SK-N-SH (cell line): Measurements from ENCODE around the gene GNB5. TPM values are rescaled to one million over a fixed set of nuclear protein-coding genes. Genes with fewer than 3 reads are reported as not detected.

ENCODE experiments used
- CTCF ChIA-PET: fragments of 300-600, 350-600 bp; formaldehyde crosslinking; extraction: SDS; loops from one replicate; lab custom pipeline; 2021; lab: Yijun Ruan, JAX
- POLR2A ChIA-PET: fragments of 350-600 bp; sonication (Branson Sonifier 250); formaldehyde crosslinking; extraction: SDS; loops from one replicate; lab custom pipeline; 2020; ENCODE audit warnings: antibody characterized with exemption, inconsistent platforms; lab: Yijun Ruan, JAX
- DNase-seq: peaks from one replicate; pipeline ENCODE4 v3.0.0; 2012
- H2AFZ ChIP-seq: fragments of 200-600 bp; sonication (generic); 2 replicates; pipeline ENCODE4 v1.8.1; 2016; ENCODE audit warnings: antibody characterized with exemption, mild to moderate bottlenecking, low read depth
- H3F3A ChIP-seq: fragments of 200-600 bp; sonication (generic); replicated peaks from 2 replicates; pipeline ENCODE3; 2016; ENCODE audit warnings: antibody characterized with exemption, mild to moderate bottlenecking; ENCODE audit not compliant: insufficient read depth
- H3K27ac ChIP-seq, 2 experiments: fragments of 200-500 bp in 1 of 2; fragments of 200-600 bp in 1 of 2; sonication (Bioruptor generic) in 1 of 2; sonication (generic), shearing (Covaris generic) in 1 of 2; 2 replicates each; pipeline versions ENCODE4 v1.5.1 to v1.6.1; 2014 to 2016; ENCODE audit warnings: low read depth in 2 of 2, inconsistent platforms in 1 of 2, low read length in 1 of 2, mild to moderate bottlenecking in 1 of 2, mixed read lengths in 1 of 2
- H3K27me3 ChIP-seq: fragments of 200-600 bp; sonication (generic), shearing (Covaris generic); 2 replicates; pipeline ENCODE4 v1.6.1; 2016; ENCODE audit warnings: mixed run types; ENCODE audit not compliant: insufficient read depth
- H3K36me3 ChIP-seq, 2 experiments: fragments of 200-500 bp in 1 of 2; fragments of 200-600 bp in 1 of 2; sonication (Bioruptor generic) in 1 of 2; sonication (generic) in 1 of 2; replicated peaks in 1 of 2; 2 replicates each; pipeline versions ENCODE3 to v1.5.1; 2014 to 2016; ENCODE audit warnings: low read length in 1 of 2, mild to moderate bottlenecking in 1 of 2; ENCODE audit not compliant: insufficient read depth in 2 of 2, control insufficient read depth in 1 of 2
- H3K4me1 ChIP-seq, 2 experiments: fragments of 200-500 bp in 1 of 2; fragments of 200-600 bp in 1 of 2; sonication (Bioruptor generic) in 1 of 2; sonication (generic), shearing (Covaris generic) in 1 of 2; 2 replicates each; pipeline versions ENCODE4 v1.5.1 to v1.6.1; 2014 to 2016; ENCODE audit warnings: low read depth in 1 of 2, low read length in 1 of 2, mixed run types in 1 of 2; ENCODE audit not compliant: insufficient read depth in 2 of 2, control insufficient read depth in 1 of 2
- H3K4me2 ChIP-seq: fragments of 200-600 bp; sonication (generic), shearing (Covaris generic); 2 replicates; pipeline ENCODE4 v1.6.1; 2017; ENCODE audit warnings: mixed run types
- H3K4me3 ChIP-seq, 2 experiments: fragments of 200-500 bp in 1 of 2; fragments of 200-600 bp in 1 of 2; sonication (Bioruptor generic) in 1 of 2; sonication (generic), shearing (Covaris generic) in 1 of 2; 2 replicates each; pipeline versions ENCODE4 v1.5.1 to v1.8.1; 2014 to 2016; ENCODE audit warnings: low read depth in 2 of 2, inconsistent platforms in 1 of 2, low read length in 1 of 2, mild to moderate bottlenecking in 1 of 2, mixed read lengths in 1 of 2, moderate library complexity in 1 of 2
- H3K79me2 ChIP-seq: fragments of 200-600 bp; sonication (generic); 2 replicates; pipeline ENCODE4 v1.8.1; 2017; ENCODE audit warnings: mild to moderate bottlenecking; ENCODE audit not compliant: insufficient read depth
- H3K9ac ChIP-seq: fragments of 200-600 bp; sonication (generic); 2 replicates; pipeline ENCODE4 v1.6.1; 2017; ENCODE audit warnings: mixed run types
- H3K9me2 ChIP-seq: fragments of 200-600 bp; sonication (generic); 2 replicates; pipeline ENCODE4 v1.6.1; 2017; ENCODE audit warnings: mixed run types
- H3K9me3 ChIP-seq: fragments of 200-600 bp; sonication (generic); 2 replicates; pipeline ENCODE4 v1.6.1; 2017; ENCODE audit warnings: mixed run types, mild to moderate bottlenecking, moderate library complexity
- H4K20me1 ChIP-seq: fragments of 200-600 bp; sonication (generic); 2 replicates; pipeline ENCODE4 v1.6.1; 2017; ENCODE audit warnings: mild to moderate bottlenecking, mixed run types; ENCODE audit not compliant: insufficient read depth
- ELF1 ChIP-seq: IDR thresholded peaks from 2 replicates; pipeline ENCODE4 v1.4.0; 2012
- EP300 ChIP-seq, 2 experiments: IDR thresholded peaks; 2 replicates each; pipeline versions ENCODE4 v1.4.0 to v1.6.1; 2012; ENCODE audit warnings: borderline replicate concordance in 1 of 2, low read depth in 1 of 2, low read length in 1 of 2
- EZH2phosphoT487 ChIP-seq: fragments of 200-600 bp; sonication (generic); IDR thresholded peaks from 2 replicates; pipeline ENCODE4 v1.6.1; 2017; ENCODE audit warnings: low read depth, mixed run types, mild to moderate bottlenecking, antibody characterized with exemption, moderate library complexity, borderline replicate concordance
- FOSL2 ChIP-seq: IDR thresholded peaks from 2 replicates; pipeline ENCODE4 v1.4.0; 2012; ENCODE audit warnings: low read depth, mild to moderate bottlenecking, moderate library complexity, borderline replicate concordance
- FOXJ3 ChIP-seq: sonication (generic); formaldehyde crosslinking; IDR thresholded peaks from 2 replicates; pipeline ENCODE4 v1.5.1; 2020; ENCODE audit warnings: mild to moderate bottlenecking, missing genetic modification reagents
- JUND ChIP-seq: IDR thresholded peaks from 2 replicates; pipeline ENCODE4 v1.4.0; 2012
- MEF2A ChIP-seq: IDR thresholded peaks from 2 replicates; pipeline ENCODE4 v1.4.0; 2012; ENCODE audit warnings: low read depth, borderline replicate concordance
- MXI1 ChIP-seq: IDR thresholded peaks from 2 replicates; pipeline ENCODE4 v1.6.1; 2012; ENCODE audit warnings: mild to moderate bottlenecking, low read depth, low read length, improper control_type of control experiment
- NFIC ChIP-seq: IDR thresholded peaks from 2 replicates; pipeline ENCODE4 v1.4.0; 2012; ENCODE audit warnings: borderline replicate concordance
- NRF1 ChIP-seq: IDR thresholded peaks from 2 replicates; pipeline ENCODE4 v1.6.1; 2012; ENCODE audit warnings: low read depth, mild to moderate bottlenecking, low read length
- RAD21 ChIP-seq: IDR thresholded peaks from 2 replicates; pipeline ENCODE4 v1.6.1; 2012; ENCODE audit warnings: mild to moderate bottlenecking, low read length
- RCOR1 ChIP-seq: fragments of 150-350 bp; IDR thresholded peaks from 2 replicates; pipeline ENCODE4 v1.6.1; 2017; ENCODE audit warnings: antibody characterized with exemption, low read length
- RFX5 ChIP-seq: IDR thresholded peaks from 2 replicates; pipeline ENCODE4 v1.6.1; 2012; ENCODE audit warnings: mild to moderate bottlenecking, improper control_type of control experiment, low read length
- SIN3A ChIP-seq: IDR thresholded peaks from 2 replicates; pipeline ENCODE4 v1.6.1; 2012; ENCODE audit warnings: low read depth, mild to moderate bottlenecking, low read length, moderate library complexity, borderline replicate concordance
- TAF1 ChIP-seq: IDR thresholded peaks from 2 replicates; pipeline ENCODE4 v1.6.1; 2012; ENCODE audit warnings: low read depth, mild to moderate bottlenecking, low read length, moderate library complexity, borderline replicate concordance
- YY1 ChIP-seq: IDR thresholded peaks from 2 replicates; pipeline ENCODE4 v1.4.0; 2012; ENCODE audit warnings: low read depth, mild to moderate bottlenecking
- WGBS: methylation state at CpG from one replicate; pipeline ENCODE4 v1.1.6; 2017; ENCODE audit warnings: low lambda C conversion rate; 5-methylcytosine and 5-hydroxymethylcytosine counted together
- polyA plus RNA-seq, 3 experiments: library from polyadenylated mRNA; depleted of rRNA; stranded (reverse); fragments of >200 nt; gene quantifications; 2 replicates each; pipeline ENCODE4 v1.2.3, GENCODE V29; 2012
- TF ChIP-seq, protein P1 (sequence below): IDR thresholded peaks from 2 replicates; pipeline ENCODE4 v1.4.0; 2012; ENCODE audit warnings: low read depth, borderline replicate concordance
- TF ChIP-seq, protein P2 (sequence below): IDR thresholded peaks from 2 replicates; pipeline ENCODE4 v1.6.1; 2012; ENCODE audit warnings: mild to moderate bottlenecking, low read depth, low read length, moderate library complexity
- TF ChIP-seq, protein P3 (sequence below): IDR thresholded peaks from 2 replicates; pipeline ENCODE4 v1.4.0; 2012; ENCODE audit warnings: low read depth, borderline replicate concordance

GNB5 gene
- polyA plus RNA-seq, 1 of the 3 experiments (the other 2 are of a cell fraction) = 73.7 TPM

DNA sequence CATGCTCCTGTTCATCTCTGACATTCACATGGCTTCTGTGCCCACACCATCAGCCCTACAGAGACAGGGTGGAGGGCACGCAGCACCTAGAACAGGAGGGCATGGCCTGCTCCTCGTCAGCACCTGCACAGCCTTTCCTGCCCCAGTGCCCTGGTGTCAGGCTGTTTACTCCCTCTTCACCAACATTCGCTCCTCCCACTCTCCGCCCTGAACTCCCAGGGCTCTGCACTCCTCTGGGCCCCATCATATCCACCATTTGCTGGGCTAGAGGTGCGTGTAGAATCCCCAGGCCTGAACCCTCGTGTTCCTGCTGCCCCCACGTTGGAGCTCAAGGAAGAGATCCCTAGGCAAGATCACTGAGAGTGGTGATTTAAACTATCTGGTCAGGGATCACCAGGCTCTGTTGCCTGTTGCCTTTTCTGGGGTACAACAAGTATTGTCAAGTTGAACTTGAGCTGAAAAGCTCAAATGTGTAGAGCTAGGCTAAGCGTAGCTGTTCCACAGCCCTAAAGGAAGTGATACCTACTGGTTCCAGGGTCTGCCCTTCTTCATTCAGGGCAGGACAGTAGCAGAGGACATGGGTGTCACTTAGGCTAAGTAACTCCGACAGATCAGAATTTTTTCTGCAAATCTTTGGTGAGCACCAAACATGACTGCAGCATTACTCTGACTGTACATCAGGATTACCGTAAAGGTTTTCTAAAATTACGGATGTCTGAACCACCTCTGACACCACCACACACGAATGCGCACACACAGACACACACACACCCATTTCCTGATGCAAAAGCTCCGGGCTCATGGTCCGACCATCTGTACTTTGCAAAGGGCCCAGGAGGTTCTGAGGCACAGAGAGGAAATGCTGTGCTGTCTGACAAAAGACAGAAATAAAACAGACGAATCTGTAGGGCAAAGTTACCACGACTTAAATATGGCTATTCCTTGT, 43.7 kb upstream of the GNB5 start:
- Histone ChIP-seq H3K4me3 (no peak overlapping the region), H3K27ac (no peak overlapping the region), H3K27me3 (no peaks in the 10 kb centered on the region), H3K9me2 (no peaks in the 10 kb centered on the region), H3K4me2 (no peak overlapping the region), H2AFZ (no peak overlapping the region), H3K4me1 (peaks cover 0 to 2% of the 10 kb centered on the region in 2 experiments; a peak in 1 of 4 replicates), H3K9ac (no peak overlapping the region), H4K20me1 (no peaks in the 10 kb centered on the region), H3K36me3 (no peaks in the 10 kb centered on the region), H3K79me2 (no peaks in the 10 kb centered on the region), H3K9me3 (no peaks in the 10 kb centered on the region), H3F3A (no peaks in the 10 kb centered on the region)
- ChIA-PET POLR2A (no interaction called here), CTCF (interaction anchor here (0.8 to 5.4 kb wide), 3 partner anchors 21 to 27 kb away, joined by 3 to 22 read pairs (median 3); no protein-coding TSS in a partner anchor)
- TF ChIP-seq TAF1 = no peak
- TF ChIP-seq MEF2A = no peak
- no peak for TF ChIP-seq NRF1
- no peak for TF ChIP-seq FOXJ3 (CRISPR knock-in tag)
- no peak for TF ChIP-seq YY1
- TF ChIP-seq MXI1 = no peak
- no peak for TF ChIP-seq NFIC
- TF ChIP-seq ELF1 = no peak
- TF ChIP-seq SIN3A = no peak
- TF ChIP-seq, protein P1, sequence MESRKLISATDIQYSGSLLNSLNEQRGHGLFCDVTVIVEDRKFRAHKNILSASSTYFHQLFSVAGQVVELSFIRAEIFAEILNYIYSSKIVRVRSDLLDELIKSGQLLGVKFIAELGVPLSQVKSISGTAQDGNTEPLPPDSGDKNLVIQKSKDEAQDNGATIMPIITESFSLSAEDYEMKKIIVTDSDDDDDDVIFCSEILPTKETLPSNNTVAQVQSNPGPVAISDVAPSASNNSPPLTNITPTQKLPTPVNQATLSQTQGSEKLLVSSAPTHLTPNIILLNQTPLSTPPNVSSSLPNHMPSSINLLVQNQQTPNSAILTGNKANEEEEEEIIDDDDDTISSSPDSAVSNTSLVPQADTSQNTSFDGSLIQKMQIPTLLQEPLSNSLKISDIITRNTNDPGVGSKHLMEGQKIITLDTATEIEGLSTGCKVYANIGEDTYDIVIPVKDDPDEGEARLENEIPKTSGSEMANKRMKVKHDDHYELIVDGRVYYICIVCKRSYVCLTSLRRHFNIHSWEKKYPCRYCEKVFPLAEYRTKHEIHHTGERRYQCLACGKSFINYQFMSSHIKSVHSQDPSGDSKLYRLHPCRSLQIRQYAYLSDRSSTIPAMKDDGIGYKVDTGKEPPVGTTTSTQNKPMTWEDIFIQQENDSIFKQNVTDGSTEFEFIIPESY = no peak
- TF ChIP-seq JUND = no peak
- no peak for TF ChIP-seq EZH2phosphoT487
- no peak for TF ChIP-seq RFX5
- no peak for TF ChIP-seq EP300 (IDR thresholded peaks at IDR 0.05; ENCODE audit: borderline replicate concordance in 1 of 2, low read depth in 1 of 2, low read length in 1 of 2)
- TF ChIP-seq, protein P2, sequence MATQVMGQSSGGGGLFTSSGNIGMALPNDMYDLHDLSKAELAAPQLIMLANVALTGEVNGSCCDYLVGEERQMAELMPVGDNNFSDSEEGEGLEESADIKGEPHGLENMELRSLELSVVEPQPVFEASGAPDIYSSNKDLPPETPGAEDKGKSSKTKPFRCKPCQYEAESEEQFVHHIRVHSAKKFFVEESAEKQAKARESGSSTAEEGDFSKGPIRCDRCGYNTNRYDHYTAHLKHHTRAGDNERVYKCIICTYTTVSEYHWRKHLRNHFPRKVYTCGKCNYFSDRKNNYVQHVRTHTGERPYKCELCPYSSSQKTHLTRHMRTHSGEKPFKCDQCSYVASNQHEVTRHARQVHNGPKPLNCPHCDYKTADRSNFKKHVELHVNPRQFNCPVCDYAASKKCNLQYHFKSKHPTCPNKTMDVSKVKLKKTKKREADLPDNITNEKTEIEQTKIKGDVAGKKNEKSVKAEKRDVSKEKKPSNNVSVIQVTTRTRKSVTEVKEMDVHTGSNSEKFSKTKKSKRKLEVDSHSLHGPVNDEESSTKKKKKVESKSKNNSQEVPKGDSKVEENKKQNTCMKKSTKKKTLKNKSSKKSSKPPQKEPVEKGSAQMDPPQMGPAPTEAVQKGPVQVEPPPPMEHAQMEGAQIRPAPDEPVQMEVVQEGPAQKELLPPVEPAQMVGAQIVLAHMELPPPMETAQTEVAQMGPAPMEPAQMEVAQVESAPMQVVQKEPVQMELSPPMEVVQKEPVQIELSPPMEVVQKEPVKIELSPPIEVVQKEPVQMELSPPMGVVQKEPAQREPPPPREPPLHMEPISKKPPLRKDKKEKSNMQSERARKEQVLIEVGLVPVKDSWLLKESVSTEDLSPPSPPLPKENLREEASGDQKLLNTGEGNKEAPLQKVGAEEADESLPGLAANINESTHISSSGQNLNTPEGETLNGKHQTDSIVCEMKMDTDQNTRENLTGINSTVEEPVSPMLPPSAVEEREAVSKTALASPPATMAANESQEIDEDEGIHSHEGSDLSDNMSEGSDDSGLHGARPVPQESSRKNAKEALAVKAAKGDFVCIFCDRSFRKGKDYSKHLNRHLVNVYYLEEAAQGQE = no peak
- no peak for TF ChIP-seq RAD21
- no peak for TF ChIP-seq RCOR1
- no peak for TF ChIP-seq FOSL2
- TF ChIP-seq, protein P3, sequence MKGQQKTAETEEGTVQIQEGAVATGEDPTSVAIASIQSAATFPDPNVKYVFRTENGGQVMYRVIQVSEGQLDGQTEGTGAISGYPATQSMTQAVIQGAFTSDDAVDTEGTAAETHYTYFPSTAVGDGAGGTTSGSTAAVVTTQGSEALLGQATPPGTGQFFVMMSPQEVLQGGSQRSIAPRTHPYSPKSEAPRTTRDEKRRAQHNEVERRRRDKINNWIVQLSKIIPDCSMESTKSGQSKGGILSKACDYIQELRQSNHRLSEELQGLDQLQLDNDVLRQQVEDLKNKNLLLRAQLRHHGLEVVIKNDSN = no peak
- no peak for DNase-seq
- WGBS = 73% methylated on average over 15 of the region's 17 CpGs
